GM21737 (cell line): ENCODE results near the gene SFI1.
"Not testable (repeated sequence)": the region's sequence is repeated elsewhere in the genome, so short reads cannot be mapped to it uniquely, and the experiment has no call there.

Experiments
- ATAC-seq: cut with Tn5 transposase; IDR thresholded peaks from one replicate; pipeline ENCODE4 v1.9.1; 2021; ENCODE audit warnings: mild to moderate bottlenecking, moderate library complexity; ENCODE audit not compliant: unreplicated experiment

SFI1 gene

DNA sequence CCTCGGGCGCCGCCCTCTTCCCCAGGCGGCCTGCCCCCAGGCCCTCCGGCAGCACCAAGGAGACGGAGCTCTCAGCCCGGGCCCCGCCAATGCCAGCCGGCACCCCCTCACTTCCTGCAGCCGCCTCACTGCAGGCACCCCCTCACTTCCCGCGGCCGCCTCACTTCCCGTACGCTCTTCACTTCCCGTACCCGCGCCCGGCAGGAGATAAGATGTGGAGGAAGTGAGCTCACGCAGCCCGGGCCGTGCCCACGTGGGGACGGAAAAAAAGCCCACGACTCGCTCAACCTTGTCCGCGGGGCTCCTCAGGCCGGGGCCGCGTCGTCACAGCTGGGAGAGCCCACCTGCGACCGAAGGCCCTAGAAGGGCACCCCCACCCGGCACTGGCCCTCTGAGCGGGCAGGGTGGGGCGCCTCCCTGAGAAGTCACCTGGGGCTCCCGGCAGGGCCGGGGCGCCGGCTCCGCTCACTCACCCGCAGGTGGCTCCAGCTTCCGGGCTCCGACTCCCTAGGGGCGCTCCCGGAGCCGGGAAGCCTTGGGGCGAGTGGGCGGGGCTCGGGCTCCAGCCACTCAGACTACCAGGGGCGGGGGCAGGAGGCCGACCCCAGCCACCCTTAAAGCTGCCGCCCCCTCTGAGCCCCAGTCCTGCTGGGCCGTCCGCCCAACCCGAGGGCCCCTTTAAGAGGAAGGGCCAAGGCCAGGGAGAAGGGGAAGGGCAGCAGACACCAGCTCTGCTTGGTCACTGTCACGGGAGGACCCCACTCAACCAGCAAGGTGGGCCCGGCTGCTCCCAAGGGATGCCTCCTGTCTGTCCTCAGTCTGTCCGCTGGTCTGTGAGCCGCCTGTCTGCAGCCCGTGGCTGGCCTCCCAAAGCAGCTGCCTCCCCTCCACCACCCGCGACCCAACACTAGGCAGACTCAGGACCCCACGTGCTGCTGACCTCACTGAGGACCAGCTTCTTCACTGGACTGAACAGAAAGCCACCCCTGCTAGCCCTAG is 134.3 kb downstream of the SFI1 start:
- peak; percentile 46 for ATAC-seq

DNA sequence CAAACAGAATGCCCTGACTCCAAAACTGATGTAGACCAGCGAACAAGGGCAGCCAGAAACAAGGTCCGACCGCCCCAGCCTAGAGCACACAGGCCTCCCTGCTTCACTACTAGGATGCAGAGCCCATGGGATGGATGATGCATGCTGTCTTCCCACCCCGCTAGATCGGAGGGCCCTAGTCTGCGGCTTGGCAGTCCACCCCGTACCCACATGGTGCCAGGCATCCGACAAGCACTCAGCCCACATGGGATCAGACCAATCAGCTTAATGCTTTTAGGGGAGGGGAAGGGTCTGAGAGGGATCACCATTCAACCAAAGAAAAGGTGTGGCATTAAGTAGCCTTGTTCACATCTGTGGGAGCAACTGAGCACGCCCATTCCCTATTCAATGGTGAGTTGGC is 135.1 kb downstream of the SFI1 start:
- ATAC-seq = no peak

DNA sequence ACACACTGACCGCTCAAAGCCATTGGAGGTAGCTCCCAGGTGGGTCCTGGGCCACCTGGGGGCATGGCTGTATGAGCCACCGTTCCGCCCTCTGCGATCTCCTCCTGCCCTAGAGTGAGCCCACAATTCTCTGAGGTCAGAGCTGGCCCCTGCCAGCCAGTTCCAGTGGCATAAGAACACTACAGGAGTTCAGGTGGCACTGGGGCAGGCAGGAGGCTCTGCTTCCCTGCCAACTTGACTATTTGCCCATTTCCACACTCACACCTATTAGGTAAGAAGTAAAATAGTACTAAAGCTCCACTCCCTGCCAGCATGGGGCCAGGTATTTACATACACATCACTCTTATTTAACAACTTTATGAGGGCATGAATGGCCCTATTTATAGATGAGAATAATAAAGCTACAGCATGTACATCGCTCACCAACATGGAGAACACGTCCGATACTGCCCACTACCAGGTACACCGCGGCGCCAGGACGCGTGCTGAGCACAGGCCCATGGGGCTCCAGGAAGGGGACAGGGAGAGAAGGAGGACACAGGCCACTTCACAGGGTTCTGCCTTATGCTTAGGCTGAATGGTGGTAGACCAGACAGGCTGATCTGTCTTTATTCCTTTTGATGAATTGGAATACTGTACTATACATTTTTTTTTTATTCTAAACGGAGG is 139.4 kb downstream of the SFI1 start:
- ATAC-seq = no peak

DNA sequence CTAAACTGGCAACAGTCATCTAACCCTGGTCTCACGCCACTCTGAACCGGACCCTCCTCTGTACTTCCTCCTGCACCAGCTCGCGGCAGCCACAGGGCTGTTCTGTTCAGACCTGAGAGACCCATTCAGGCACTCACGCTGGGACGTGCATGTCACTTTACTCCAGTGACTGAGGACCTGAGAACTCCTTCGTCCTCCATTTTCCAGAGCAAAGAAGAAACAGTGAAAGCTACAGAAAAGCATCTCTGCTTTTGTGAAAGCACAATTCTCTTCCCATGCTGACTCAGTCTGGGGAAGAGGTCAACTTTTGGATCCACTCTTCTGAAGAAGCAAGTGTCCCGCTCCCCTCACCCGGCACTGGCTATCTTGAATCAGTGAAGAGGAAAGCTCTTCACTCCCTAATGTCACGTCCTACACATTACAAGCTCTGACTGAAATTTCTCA is 141.1 kb downstream of the SFI1 start:
- ATAC-seq = peak; percentile 51

DNA sequence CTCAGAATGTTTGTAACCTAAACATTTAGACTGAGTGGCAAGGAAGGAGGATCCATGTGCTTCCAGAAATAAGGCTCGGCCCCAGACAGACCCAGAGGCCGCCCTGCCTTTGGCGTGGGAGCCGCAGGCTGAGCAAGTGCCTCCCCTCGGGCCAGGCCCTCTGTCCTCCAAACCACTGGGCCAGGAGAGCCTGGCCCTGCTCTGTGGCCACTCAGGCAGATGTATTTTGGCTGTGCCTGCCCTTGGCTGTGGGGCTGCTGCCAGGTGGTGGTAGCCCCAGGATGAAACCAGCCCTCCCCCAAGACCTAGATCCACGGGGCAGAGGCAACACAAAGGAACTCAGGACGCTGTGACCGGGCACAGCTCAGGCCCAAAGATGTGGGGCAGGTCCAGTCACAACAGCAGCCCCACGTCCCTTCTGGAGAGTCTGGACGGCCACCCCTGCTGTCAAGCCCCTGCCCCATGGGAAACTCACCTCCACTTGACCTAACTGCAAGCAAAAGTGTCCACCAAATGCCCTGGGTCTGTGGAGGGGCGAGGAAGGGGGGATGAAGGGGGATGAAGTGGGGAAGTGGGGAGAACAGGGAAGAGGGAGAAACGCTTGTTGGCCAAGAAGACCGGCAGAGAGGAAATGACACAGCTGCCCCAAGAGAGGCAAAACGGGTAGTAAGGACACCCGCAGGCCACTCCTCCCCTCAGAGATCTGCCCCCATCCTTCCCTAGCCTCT is 141.7 kb downstream of the SFI1 start:
- ATAC-seq = peak; percentile 45

DNA sequence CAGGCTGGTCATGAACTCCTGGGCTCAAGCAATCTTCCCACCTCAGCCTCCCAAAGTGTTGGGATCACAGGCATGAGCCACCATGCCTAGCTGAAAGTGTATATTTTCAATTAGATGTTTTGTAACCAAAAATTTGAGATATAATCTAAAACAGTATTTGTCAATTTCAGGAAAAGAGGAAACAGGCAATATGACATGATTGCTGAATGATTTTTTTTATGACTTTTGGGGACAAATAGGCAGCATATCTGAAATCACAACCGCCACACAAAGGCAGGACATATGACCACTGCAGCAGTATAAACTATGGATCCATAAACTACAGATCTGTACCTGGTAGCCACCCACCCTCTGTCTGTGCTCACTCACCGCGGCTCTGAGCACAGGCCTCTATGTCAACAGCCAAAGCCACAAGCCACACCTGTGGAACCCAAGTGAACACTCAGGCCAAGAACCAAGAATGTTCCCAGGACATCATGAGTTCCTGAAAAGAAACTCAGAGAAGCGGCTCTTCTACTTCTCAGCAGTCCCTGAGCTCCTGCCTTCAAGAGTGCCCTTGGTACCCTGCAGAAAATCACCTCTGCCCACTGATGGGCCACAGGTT is 143.2 kb downstream of the SFI1 start:
- ATAC-seq = no peak

DNA sequence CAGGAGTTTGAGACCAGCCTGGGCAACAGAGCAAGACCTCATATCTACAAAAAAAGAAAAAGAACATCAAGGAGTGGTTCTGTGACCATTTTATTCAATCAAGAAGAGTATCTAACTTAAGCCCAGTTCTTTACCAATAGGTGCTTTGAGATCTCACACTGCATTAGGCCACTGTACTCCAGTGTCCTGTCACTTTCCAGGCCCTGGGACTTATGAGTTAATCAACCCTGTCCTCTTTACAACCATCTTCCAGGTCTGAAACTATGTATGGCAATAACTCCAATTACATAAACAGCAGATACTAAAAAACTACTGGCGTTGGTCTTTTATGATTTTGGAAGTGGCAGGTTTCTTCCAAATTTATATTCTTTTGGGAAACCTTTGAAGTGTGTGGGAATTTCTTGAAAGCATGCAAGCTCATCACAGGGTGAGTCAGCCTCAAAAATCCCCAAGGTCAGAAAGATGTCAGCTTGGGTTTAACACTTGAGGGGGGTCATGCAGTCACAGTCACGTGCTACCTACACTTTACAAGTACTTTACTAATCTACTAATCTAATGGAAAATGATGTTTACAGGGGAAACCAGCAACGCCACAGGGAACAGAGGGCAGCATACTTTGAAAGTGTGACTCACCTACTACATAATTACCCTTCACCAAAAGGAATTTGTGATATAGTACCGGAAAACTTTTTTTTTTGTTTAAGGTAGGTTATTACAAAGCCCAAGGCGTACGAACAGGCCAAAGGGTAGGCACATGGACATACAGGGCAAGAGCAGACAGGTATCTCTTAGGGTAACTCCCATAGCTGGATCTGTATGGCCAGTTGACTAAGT is 150.1 kb downstream of the SFI1 start:
- ATAC-seq = no peak

DNA sequence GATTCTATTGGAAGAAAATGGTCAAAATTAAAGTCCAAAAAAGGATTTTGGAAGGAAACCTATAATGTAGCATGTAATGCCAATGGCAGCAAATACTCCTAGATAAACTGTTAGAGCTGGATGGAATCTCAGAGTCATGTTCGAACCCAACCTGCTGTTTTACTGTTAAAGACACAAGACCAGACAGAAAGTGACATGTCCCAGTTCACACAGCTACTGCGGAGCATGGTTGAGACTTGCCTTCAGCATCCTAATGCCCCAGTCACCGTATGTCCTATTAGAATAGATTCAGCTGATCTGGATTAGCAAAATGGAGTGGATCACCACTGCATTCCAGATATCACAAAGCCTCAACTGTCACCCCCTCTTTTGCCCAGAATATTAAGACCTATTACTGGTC is 150.7 kb downstream of the SFI1 start:
- ATAC-seq = no peak

DNA sequence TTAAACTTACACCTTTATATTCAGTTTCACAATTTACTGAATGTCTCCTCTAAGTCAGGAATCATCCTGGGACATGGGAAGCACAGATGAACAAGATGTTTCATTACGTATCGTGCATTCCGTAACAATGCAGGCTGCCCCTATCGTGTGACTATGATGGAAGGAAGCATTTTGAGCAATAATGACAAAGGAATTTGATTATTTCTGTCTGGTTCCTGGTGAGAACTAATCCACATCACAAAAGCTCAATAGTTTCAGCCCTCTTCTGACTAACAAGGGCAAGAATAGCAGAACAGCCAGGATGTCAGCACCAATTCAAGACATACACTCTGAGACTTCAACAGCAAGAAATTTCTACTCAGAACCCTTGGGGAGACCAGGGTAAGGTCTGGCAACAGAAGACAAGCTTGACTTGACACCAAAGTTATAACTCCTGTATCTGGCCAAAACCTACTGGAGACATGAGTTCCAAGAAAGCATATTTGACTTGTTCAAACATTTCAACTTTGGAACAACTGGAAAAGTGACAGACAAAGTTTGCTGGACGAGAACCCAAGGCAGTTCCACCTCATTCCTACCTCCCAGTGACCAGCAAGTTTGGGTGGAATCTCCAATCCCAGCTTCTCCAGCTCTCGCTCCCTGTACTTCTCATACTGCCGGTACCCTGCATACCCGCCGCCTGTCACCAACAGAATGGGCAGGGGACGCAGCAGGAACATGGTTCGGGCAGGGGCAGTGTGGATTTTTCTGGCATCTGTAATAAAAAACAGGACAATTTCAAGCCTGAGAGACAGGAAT is 151.4 kb downstream of the SFI1 start:
- no peak for ATAC-seq

DNA sequence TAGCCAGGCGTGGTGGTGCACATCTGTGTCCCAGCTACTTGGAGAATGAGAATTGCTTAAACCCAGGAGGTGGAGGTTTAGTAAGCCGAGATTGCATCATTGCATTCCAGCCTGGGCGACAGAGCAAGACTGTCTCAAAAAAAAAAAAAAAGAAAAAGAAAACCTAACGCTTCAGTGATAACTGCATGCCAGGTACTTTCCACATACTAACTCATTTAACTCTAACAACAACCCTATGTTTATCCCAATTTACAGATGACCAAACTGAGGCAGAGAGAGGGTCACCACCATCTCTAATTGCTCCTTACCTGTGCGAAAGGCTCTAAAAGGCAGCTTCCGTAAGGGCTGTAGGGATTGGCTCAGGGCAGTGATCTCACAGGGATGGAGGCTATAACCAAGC is 154.1 kb downstream of the SFI1 start:
- ATAC-seq = no peak

DNA sequence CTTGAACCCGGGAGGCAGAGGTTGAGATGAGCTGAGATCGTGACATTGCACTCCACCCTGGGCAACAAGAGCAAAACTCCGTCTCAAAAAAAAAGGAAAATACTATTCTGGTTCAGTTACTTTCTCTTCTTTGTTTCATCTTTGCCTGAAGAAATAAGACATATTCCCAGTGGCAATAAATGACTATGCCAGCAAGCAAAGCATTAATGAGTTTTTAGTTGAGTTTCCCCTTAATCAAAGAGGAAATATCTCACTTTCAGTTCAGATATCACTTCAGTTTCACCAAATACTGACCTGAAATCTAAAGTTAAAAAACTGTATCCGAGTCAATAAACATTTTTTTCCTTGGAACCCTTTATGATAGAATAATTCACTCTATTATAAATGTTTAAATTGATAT is 155.3 kb downstream of the SFI1 start:
- ATAC-seq = no peak

DNA sequence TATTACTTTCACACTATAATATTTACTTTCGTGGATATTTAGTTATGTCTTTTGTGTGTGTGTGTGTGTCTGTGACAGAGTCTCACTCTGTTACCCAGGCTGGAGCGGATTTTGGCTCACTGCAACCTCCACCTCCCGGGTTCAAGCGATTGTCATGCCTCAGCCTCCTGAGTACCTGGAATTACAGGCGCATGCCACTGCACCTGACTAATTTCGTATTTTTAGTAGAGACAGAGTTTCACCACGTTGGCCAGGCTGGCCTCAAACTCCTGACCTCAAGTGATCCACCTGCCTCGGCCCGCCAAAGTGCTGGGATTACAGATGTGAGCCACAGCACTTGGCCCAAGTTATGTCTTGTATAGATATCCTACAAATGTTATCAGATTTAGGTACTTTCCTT is 155.8 kb downstream of the SFI1 start:
- no peak for ATAC-seq

DNA sequence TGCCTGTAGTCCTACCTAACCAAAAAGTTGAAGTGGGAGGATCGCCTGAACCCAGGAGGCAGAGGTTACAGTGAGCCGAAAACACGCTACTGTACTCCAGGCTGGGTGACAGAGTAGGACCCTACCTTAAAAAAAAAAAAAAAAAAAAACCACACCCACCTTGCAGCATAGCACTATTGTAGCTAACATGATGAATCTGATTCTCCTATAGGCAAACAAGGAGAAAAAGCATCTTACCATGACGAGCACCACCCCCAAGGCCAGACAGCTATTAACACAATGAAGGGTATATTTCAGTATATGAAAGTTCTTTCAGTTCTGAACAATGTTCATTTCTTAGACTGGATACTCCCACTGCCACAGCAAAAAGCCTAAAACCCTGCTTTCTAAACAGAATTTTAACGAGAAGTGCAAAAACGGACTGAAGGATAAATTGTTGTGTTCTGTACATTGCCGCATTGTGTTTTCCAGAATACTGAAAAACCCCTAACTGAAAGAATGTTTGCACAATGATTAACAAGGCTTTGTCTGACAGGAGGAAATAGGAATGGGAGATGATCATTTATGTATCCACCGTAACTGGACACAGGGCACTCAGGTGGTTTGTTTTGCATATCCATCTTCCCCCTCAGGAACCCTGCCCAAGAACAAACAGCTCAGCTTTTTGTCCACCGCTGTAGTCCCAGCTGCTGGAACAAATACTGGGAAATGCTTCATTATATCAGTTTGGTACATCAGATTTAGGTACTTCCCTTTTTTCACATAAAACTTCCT is 156.8 kb downstream of the SFI1 start:
- ATAC-seq = no peak

DNA sequence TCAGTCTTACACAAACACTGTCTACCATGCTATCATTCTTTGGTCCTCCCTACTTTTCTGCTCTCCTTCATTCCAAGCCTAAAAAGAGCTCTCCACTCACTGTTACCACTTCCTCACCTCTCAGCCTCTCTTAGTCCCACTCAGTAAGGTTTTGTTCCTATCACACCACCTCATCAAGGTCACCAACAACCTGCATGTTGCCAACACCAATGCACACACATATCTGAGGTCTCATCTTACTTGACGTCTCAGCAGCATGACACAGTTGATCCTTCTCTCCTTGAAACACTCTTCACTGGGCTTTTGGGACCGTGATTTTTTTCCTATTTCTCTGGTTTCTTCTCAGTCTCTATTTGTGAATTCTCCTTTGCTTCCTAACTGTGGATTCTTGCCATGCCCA is 157.6 kb downstream of the SFI1 start:
- ATAC-seq = no peak

DNA sequence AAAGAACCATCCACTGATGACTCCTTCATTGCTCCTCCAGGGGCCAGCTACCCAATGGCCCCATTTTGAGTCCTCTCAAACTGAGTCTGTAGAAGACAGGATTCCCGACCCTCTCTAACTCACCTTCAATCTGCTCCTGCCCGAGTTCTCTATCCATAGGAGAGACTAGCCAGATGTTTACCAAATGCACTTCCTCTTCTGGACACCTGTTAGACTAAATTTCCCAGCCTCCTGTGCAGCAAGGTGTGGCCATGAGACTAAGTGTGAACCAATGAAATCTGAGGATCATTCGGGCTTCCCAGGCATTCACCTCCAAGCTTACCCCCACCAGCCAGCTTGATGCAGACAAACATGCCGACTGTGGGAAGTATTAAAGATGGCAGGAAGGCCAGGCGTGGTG is 158.1 kb downstream of the SFI1 start:
- no peak for ATAC-seq

DNA sequence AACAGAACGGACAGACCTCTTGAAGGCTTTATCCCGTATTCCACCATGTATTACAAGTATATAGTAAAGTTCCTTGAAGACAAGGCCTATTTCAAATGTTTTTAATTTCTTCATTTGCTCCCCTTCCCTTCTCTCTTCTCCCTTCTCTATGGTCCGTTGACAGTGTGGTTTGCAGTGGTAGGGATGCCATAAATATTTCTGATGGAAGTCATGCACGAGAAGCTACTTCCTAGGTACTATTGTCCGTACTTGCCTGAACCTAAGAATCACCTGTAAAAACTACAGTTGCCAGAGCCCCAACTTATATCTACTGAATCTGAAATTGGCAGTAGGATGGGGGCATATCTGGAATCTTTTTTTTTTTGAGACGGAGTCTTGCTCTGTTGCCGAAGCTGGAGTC is 162.9 kb downstream of the SFI1 start:
- no peak for ATAC-seq

DNA sequence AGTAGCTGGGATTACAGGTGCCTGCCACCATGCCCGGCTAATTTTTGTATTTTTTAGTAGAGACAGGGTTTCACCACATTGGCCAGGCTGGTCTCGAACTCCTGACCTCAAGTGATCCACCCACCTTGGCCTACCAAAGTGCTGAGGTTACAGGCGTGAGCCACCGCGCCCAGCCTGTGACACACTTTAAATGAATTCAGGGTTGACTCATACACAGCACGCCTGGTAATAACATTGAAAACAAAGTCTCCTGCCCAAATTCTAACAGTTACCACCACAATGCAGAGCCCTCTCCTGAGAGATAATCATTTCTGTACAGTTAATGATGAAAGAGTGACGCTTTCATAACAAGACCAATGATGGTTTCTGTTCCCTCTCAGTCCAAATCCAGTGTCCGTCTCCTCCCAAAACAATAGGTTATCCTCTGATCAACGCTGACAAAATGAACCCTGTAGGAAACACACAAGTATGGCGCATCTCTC is 164.6 kb downstream of the SFI1 start:
- ATAC-seq = not testable (repeated sequence)

DNA sequence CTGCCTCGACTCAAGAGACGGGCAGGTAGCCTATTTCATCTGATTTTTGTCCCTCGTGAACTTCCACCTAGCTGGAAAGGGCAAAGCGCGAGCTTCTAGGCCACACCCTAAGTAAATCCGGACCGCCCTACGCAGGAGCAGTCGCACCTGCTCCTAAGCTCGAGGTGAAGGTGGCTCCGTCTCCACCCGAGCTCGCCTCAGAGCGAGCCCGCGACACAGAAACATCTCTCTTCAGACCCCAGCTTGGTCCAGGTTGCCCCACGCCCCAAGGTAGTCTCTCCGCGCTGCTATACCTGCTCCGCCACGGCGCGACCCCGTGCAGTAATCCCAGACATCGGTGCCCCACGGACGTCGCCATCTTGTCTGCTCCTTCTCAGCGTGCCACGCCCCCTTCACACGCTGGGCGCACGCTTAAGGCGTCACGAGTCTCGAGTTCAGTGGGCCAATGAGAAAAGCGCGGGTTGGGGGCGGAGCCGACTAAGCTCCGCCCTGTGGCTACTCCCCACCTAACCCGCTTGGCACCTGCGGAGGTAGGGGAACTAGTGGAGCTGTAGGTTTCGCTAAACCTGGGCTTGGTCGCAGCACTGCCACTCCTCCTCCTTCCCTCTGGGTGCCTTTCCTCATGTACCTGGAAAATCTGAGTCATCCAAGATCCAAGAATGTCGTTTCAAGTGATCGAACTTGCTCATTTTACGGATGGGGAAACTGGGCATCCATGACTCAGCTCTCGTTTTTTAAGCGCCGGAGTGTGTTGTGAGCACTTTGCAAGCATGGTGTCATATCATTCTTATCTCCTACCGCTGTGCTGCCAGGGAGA is 165.7 kb downstream of the SFI1 start, which contains the start of gene PISD:
Gene PISD, minus strand, starts transcription at position 365 of the 817 bp plus-strand sequence. Its CDS starts 7 bp downstream, at position 358.
- peak; percentile 81 for ATAC-seq
